WTC11 (cell line): ENCODE results near the gene EDN1. TPM values are rescaled to one million over a fixed set of nuclear protein-coding genes. Genes with fewer than 3 reads are reported as not detected.

Experiments
- ATAC-seq: fragments of 200-7000 bp; cut with Tn5 transposase; 2 replicates; pipeline ENCODE4 v1.10.0; 2021; ENCODE audit warnings: mild to moderate bottlenecking, moderate library complexity
- CTCF ChIA-PET: fragments of 300-600 bp; sonication (Branson Sonifier 250); formaldehyde crosslinking; loops from one replicate; lab custom pipeline; 2021; ENCODE audit warnings: antibody characterized with exemption; lab: Charles Lee
- POLR2A ChIA-PET: fragments of 350-600 bp; sonication (Branson Sonifier 250); formaldehyde crosslinking; loops from one replicate; lab custom pipeline; 2021; ENCODE audit warnings: antibody characterized with exemption; lab: Charles Lee
- DNase-seq: peaks from one replicate; pipeline ENCODE4 v3.0.0; 2021; ENCODE audit warnings: low spot score
- H3K27ac Mint-ChIP-seq: 2 replicates; pipeline ENCODE4 v1.8.0; 2021; ENCODE audit warnings: mixed read lengths
- H3K27me3 Mint-ChIP-seq: 2 replicates; pipeline ENCODE4 v1.8.0; 2021; ENCODE audit warnings: low read depth, mild to moderate bottlenecking, moderate library complexity, mixed read lengths
- H3K36me3 Mint-ChIP-seq: 2 replicates; pipeline ENCODE4 v1.8.0; 2021; ENCODE audit warnings: mixed read lengths
- H3K4me1 Mint-ChIP-seq: 2 replicates; pipeline ENCODE4 v1.8.0; 2022; ENCODE audit warnings: mixed read lengths
- H3K4me3 Mint-ChIP-seq: 2 replicates; pipeline ENCODE4 v1.8.0; 2021; ENCODE audit warnings: mild to moderate bottlenecking, moderate library complexity, mixed read lengths
- H3K9me3 Mint-ChIP-seq: 2 replicates; pipeline ENCODE4 v1.8.0; 2021; ENCODE audit warnings: mixed read lengths
- ATF1 ChIP-seq: sonication (generic); formaldehyde crosslinking; IDR thresholded peaks from 2 replicates; pipeline ENCODE4 v1.8.1; 2023; ENCODE audit warnings: mild to moderate bottlenecking, moderate library complexity, missing genetic modification reagents
- EMX1 ChIP-seq: fragments of 250-450 bp; sonication (Bioruptor Pico); IDR thresholded peaks from 2 replicates; pipeline ENCODE4 v1.8.0; 2021; ENCODE audit warnings: mild to moderate bottlenecking
- FOXK1 ChIP-seq: sonication (generic); formaldehyde crosslinking; IDR thresholded peaks from 2 replicates; pipeline ENCODE4 v1.8.0; 2022; ENCODE audit warnings: mild to moderate bottlenecking, moderate library complexity, missing genetic modification reagents
- FOXP1 ChIP-seq: sonication (generic); formaldehyde crosslinking; IDR thresholded peaks from 2 replicates; pipeline ENCODE4 v1.8.0; 2022; ENCODE audit warnings: missing genetic modification reagents, mild to moderate bottlenecking, moderate library complexity, borderline replicate concordance
- GABPB1 ChIP-seq: sonication (generic); formaldehyde crosslinking; IDR thresholded peaks from 2 replicates; pipeline ENCODE4 v1.8.1; 2023; ENCODE audit warnings: mild to moderate bottlenecking, missing genetic modification reagents
- GRHL2 ChIP-seq: fragments of 250-450 bp; sonication (Bioruptor Pico); IDR thresholded peaks from 2 replicates; pipeline ENCODE4 v1.8.0; 2022; ENCODE audit warnings: mild to moderate bottlenecking, moderate library complexity; ENCODE audit not compliant: insufficient replicate concordance, severe bottlenecking
- NR1H2 ChIP-seq: sonication (generic); formaldehyde crosslinking; IDR thresholded peaks from 2 replicates; pipeline ENCODE4 v1.9.0; 2021; ENCODE audit warnings: mild to moderate bottlenecking, moderate library complexity, missing genetic modification reagents
- OVOL2 ChIP-seq: fragments of 250-450 bp; sonication (Bioruptor Pico); IDR thresholded peaks from 2 replicates; pipeline ENCODE4 v1.9.0; 2021; ENCODE audit warnings: mild to moderate bottlenecking, borderline replicate concordance
- RORB ChIP-seq: fragments of 250-450 bp; sonication (Bioruptor Pico); IDR thresholded peaks from 2 replicates; pipeline ENCODE4 v1.9.0; 2021; ENCODE audit warnings: mild to moderate bottlenecking
- SP1 ChIP-seq: sonication (generic); formaldehyde crosslinking; conservative IDR thresholded peaks from 2 replicates; pipeline ENCODE4 v1.8.1; 2022; ENCODE audit warnings: missing genetic modification reagents
- ZNF121 ChIP-seq: sonication (generic); formaldehyde crosslinking; IDR thresholded peaks from 2 replicates; pipeline ENCODE4 v1.8.0; 2023; ENCODE audit warnings: missing genetic modification reagents
- ZNF219 ChIP-seq: sonication (generic); formaldehyde crosslinking; IDR thresholded peaks from 2 replicates; pipeline ENCODE4 v1.8.0; 2023; ENCODE audit warnings: missing genetic modification reagents, mild to moderate bottlenecking, borderline replicate concordance
- ZNF671 ChIP-seq: fragments of 250-450 bp; sonication (Bioruptor Pico); IDR thresholded peaks from 2 replicates; pipeline ENCODE4 v1.8.0; 2021; ENCODE audit warnings: mild to moderate bottlenecking
- total RNA-seq: library from RNA; stranded (reverse); gene quantifications from 3 replicates; pipeline ENCODE4 v1.2.3, GENCODE V29; 2021
- TF ChIP-seq, protein P1 (sequence below): sonication (generic); formaldehyde crosslinking; IDR thresholded peaks from 2 replicates; pipeline ENCODE4 v1.8.0; 2022; ENCODE audit warnings: missing genetic modification reagents
- TF ChIP-seq, protein P2 (sequence below): sonication (generic); formaldehyde crosslinking; conservative IDR thresholded peaks from 2 replicates; pipeline ENCODE4 v1.8.1; 2022; ENCODE audit warnings: mild to moderate bottlenecking, missing genetic modification reagents
- TF ChIP-seq, protein P3 (sequence below): sonication (generic); formaldehyde crosslinking; IDR thresholded peaks from 2 replicates; pipeline ENCODE4 v1.8.0; 2022; ENCODE audit warnings: mild to moderate bottlenecking, missing genetic modification reagents
- TF ChIP-seq, protein P4 (sequence below): sonication (generic); formaldehyde crosslinking; IDR thresholded peaks from 2 replicates; pipeline ENCODE4 v1.8.1; 2022; ENCODE audit warnings: mild to moderate bottlenecking, moderate library complexity, missing genetic modification reagents
- TF ChIP-seq, protein P5 (sequence below): fragments of 250-450 bp; sonication (Bioruptor Pico); IDR thresholded peaks from 2 replicates; pipeline ENCODE4 v2.1.2; 2022; ENCODE audit warnings: mild to moderate bottlenecking, moderate library complexity
- TF ChIP-seq, protein P6 (sequence below): fragments of 250-450 bp; sonication (Bioruptor Pico); IDR thresholded peaks from 2 replicates; pipeline ENCODE4 v1.9.0; 2021; ENCODE audit warnings: mild to moderate bottlenecking, borderline replicate concordance

EDN1 gene
- total RNA-seq, 1 experiment from 2014 or later = 1.0 TPM

DNA sequence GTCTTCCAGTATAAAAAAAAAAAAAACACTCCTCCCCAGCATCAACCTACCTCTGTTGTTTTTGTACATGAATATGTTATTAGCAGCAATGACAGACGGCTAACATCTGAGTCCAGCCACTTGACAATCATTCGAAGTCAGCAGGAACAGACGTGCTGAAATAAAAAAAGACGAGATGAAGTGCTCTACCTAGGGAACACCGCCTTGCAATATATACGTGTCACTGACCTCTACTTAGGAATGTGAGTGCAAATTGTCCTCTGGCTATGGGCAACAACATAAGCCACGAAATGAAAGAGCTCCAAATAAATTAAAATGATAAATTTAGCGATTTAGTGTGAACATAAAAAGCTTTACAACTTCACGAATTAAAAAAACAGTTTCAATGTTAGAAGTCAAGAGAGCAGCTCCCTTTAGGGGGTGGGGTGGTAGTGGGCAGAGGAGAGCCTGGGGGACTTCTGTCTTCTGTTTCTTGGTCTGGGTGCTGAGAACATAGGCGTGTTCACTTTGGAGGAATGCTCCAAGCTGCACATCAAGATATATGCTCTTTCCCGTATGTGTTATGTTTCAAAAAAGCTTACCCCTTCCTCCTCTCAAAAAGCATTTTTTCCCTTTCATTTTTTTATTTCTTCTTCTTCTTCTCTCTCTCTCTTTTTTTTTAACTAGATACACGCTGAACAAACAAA is 23.3 kb downstream of the EDN1 start:
- no peak for ATAC-seq
- POLR2A ChIA-PET = no interaction called here

More for the DNA sequence above, 23.3 kb downstream of the EDN1 start:
- Mint-ChIP-seq H3K27ac (no peak overlapping the region), H3K4me1 (no peaks in the 10 kb centered on the region), H3K27me3 (no peaks in the 10 kb centered on the region), H3K9me3 (peaks cover 15% of the 10 kb centered on the region), H3K36me3 (peaks cover 8% of the 10 kb centered on the region), H3K4me3 (no peak overlapping the region)
- TF ChIP-seq, protein P1, sequence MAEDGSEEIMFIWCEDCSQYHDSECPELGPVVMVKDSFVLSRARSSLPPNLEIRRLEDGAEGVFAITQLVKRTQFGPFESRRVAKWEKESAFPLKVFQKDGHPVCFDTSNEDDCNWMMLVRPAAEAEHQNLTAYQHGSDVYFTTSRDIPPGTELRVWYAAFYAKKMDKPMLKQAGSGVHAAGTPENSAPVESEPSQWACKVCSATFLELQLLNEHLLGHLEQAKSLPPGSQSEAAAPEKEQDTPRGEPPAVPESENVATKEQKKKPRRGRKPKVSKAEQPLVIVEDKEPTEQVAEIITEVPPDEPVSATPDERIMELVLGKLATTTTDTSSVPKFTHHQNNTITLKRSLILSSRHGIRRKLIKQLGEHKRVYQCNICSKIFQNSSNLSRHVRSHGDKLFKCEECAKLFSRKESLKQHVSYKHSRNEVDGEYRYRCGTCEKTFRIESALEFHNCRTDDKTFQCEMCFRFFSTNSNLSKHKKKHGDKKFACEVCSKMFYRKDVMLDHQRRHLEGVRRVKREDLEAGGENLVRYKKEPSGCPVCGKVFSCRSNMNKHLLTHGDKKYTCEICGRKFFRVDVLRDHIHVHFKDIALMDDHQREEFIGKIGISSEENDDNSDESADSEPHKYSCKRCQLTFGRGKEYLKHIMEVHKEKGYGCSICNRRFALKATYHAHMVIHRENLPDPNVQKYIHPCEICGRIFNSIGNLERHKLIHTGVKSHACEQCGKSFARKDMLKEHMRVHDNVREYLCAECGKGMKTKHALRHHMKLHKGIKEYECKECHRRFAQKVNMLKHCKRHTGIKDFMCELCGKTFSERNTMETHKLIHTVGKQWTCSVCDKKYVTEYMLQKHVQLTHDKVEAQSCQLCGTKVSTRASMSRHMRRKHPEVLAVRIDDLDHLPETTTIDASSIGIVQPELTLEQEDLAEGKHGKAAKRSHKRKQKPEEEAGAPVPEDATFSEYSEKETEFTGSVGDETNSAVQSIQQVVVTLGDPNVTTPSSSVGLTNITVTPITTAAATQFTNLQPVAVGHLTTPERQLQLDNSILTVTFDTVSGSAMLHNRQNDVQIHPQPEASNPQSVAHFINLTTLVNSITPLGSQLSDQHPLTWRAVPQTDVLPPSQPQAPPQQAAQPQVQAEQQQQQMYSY (CRISPR knock-in tag) = no peak
- no peak for TF ChIP-seq RORB (CRISPR knock-in tag)
- TF ChIP-seq ZNF121 (CRISPR knock-in tag) = no peak
- no peak for TF ChIP-seq ZNF671
- TF ChIP-seq, protein P2, sequence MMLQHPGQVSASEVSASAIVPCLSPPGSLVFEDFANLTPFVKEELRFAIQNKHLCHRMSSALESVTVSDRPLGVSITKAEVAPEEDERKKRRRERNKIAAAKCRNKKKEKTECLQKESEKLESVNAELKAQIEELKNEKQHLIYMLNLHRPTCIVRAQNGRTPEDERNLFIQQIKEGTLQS (CRISPR knock-in tag) = no peak
- no peak for TF ChIP-seq EMX1 (CRISPR knock-in tag)
- TF ChIP-seq ATF1 (CRISPR knock-in tag) = no peak
- TF ChIP-seq FOXP1 (CRISPR knock-in tag) = no peak
- no peak for TF ChIP-seq SP1 (CRISPR knock-in tag)
- TF ChIP-seq GABPB1 (CRISPR knock-in tag) = no peak
- TF ChIP-seq, protein P3, sequence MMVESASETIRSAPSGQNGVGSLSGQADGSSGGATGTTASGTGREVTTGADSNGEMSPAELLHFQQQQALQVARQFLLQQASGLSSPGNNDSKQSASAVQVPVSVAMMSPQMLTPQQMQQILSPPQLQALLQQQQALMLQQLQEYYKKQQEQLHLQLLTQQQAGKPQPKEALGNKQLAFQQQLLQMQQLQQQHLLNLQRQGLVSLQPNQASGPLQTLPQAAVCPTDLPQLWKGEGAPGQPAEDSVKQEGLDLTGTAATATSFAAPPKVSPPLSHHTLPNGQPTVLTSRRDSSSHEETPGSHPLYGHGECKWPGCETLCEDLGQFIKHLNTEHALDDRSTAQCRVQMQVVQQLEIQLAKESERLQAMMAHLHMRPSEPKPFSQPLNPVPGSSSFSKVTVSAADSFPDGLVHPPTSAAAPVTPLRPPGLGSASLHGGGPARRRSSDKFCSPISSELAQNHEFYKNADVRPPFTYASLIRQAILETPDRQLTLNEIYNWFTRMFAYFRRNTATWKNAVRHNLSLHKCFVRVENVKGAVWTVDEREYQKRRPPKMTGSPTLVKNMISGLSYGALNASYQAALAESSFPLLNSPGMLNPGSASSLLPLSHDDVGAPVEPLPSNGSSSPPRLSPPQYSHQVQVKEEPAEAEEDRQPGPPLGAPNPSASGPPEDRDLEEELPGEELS (CRISPR knock-in tag) = no peak
- TF ChIP-seq GRHL2 (CRISPR knock-in tag) = no peak
- TF ChIP-seq, protein P4, sequence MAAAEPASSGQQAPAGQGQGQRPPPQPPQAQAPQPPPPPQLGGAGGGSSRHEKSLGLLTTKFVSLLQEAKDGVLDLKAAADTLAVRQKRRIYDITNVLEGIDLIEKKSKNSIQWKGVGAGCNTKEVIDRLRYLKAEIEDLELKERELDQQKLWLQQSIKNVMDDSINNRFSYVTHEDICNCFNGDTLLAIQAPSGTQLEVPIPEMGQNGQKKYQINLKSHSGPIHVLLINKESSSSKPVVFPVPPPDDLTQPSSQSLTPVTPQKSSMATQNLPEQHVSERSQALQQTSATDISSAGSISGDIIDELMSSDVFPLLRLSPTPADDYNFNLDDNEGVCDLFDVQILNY (CRISPR knock-in tag) = no peak
- TF ChIP-seq, protein P5, sequence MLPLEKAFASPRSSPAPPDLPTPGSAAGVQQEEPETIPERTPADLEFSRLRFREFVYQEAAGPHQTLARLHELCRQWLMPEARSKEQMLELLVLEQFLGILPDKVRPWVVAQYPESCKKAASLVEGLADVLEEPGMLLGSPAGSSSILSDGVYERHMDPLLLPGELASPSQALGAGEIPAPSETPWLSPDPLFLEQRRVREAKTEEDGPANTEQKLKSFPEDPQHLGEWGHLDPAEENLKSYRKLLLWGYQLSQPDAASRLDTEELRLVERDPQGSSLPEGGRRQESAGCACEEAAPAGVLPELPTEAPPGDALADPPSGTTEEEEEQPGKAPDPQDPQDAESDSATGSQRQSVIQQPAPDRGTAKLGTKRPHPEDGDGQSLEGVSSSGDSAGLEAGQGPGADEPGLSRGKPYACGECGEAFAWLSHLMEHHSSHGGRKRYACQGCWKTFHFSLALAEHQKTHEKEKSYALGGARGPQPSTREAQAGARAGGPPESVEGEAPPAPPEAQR (CRISPR knock-in tag) = no peak
- TF ChIP-seq OVOL2 = no peak
- TF ChIP-seq ZNF219 (CRISPR knock-in tag) = no peak
- TF ChIP-seq NR1H2 (CRISPR knock-in tag) = no peak
- TF ChIP-seq, protein P6, sequence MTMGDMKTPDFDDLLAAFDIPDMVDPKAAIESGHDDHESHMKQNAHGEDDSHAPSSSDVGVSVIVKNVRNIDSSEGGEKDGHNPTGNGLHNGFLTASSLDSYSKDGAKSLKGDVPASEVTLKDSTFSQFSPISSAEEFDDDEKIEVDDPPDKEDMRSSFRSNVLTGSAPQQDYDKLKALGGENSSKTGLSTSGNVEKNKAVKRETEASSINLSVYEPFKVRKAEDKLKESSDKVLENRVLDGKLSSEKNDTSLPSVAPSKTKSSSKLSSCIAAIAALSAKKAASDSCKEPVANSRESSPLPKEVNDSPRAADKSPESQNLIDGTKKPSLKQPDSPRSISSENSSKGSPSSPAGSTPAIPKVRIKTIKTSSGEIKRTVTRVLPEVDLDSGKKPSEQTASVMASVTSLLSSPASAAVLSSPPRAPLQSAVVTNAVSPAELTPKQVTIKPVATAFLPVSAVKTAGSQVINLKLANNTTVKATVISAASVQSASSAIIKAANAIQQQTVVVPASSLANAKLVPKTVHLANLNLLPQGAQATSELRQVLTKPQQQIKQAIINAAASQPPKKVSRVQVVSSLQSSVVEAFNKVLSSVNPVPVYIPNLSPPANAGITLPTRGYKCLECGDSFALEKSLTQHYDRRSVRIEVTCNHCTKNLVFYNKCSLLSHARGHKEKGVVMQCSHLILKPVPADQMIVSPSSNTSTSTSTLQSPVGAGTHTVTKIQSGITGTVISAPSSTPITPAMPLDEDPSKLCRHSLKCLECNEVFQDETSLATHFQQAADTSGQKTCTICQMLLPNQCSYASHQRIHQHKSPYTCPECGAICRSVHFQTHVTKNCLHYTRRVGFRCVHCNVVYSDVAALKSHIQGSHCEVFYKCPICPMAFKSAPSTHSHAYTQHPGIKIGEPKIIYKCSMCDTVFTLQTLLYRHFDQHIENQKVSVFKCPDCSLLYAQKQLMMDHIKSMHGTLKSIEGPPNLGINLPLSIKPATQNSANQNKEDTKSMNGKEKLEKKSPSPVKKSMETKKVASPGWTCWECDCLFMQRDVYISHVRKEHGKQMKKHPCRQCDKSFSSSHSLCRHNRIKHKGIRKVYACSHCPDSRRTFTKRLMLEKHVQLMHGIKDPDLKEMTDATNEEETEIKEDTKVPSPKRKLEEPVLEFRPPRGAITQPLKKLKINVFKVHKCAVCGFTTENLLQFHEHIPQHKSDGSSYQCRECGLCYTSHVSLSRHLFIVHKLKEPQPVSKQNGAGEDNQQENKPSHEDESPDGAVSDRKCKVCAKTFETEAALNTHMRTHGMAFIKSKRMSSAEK (CRISPR knock-in tag) = no peak
- no peak for TF ChIP-seq FOXK1
- CTCF ChIA-PET = interaction anchor here (2.0 kb wide), 1 partner anchor 24 kb away, joined by 4 read pairs; the partner anchor contains the start of gene EDN1
- DNase-seq = no peak
